Adipocyte (in vitro differentiated cells): ENCODE results near the gene C14orf132.

ENCODE experiments used
- DNase-seq: peaks from one replicate; pipeline ENCODE4 v3.0.0-alpha.2; 2015; ENCODE audit warnings: low read depth
- H3K27me3 ChIP-seq: replicated peaks from 2 replicates; pipeline ENCODE4 v1.7.0; 2013; ENCODE audit warnings: mild to moderate bottlenecking, low read length, moderate library complexity; ENCODE audit not compliant: control insufficient read depth, insufficient read depth
- H3K36me3 ChIP-seq: 2 replicates; pipeline ENCODE4 v1.7.0; 2013; ENCODE audit warnings: low read length, mild to moderate bottlenecking, moderate library complexity; ENCODE audit not compliant: control insufficient read depth, insufficient read depth, severe bottlenecking
- H3K4me1 ChIP-seq: 2 replicates; pipeline ENCODE4 v1.7.0; 2013; ENCODE audit warnings: mild to moderate bottlenecking, low read length, moderate library complexity; ENCODE audit not compliant: control insufficient read depth, insufficient read depth
- H3K4me3 ChIP-seq: 2 replicates; pipeline ENCODE4 v1.7.0; 2013; ENCODE audit warnings: mild to moderate bottlenecking, low read length, moderate library complexity
- H3K9ac ChIP-seq: 2 replicates; pipeline ENCODE4 v1.7.0; 2013; ENCODE audit warnings: mild to moderate bottlenecking, low read length, moderate library complexity
- H3K9me3 ChIP-seq: 2 replicates; pipeline ENCODE4 v1.7.0; 2013; ENCODE audit warnings: mild to moderate bottlenecking, low read length, moderate library complexity; ENCODE audit not compliant: control insufficient read depth

Gene C14orf132

GRCh38 chr14:96078625-96079016 lies 39.5 kb downstream of the C14orf132 start:
- Histone ChIP-seq H3K4me1 (no peaks in the 10 kb centered on the region), H3K9me3 (no peaks in the 10 kb centered on the region), H3K4me3 (no peak overlapping the region), H3K36me3 (no peaks in the 10 kb centered on the region), H3K27me3 (no peaks in the 10 kb centered on the region), H3K9ac (no peak overlapping the region)
- no peak for DNase-seq

GRCh38 chr14:96079066-96079465 lies 39.9 kb downstream of the C14orf132 start:
- Histone ChIP-seq H3K9ac (no peak overlapping the region), H3K4me3 (no peak overlapping the region), H3K4me1 (no peaks in the 10 kb centered on the region), H3K36me3 (no peaks in the 10 kb centered on the region), H3K27me3 (no peaks in the 10 kb centered on the region), H3K9me3 (no peaks in the 10 kb centered on the region)
- DNase-seq, result no peak

GRCh38 chr14:96080571-96080970 lies 41.4 kb downstream of the C14orf132 start:
- no peaks in the 10 kb centered on the region for H3K4me1 ChIP-seq
- H3K36me3 ChIP-seq, result no peaks in the 10 kb centered on the region
- no peak overlapping the region for H3K9ac ChIP-seq
- no peaks in the 10 kb centered on the region for H3K27me3 ChIP-seq
- DNase-seq, result no peak
- H3K4me3 ChIP-seq, result no peak overlapping the region
- H3K9me3 ChIP-seq, result no peaks in the 10 kb centered on the region

- H3K9ac ChIP-seq, result no peak overlapping the region
- no peaks in the 10 kb centered on the region for H3K4me1 ChIP-seq
- no peak overlapping the region for H3K4me3 ChIP-seq
- DNase-seq, result no peak
- no peaks in the 10 kb centered on the region for H3K27me3 ChIP-seq
- no peaks in the 10 kb centered on the region for H3K36me3 ChIP-seq
- H3K9me3 ChIP-seq, result no peaks in the 10 kb centered on the region
Measured at GRCh38 chr14:96081224-96081623, 42.1 kb downstream of the C14orf132 start.

GRCh38 chr14:96081767-96082400 lies 42.7 kb downstream of the C14orf132 start:
- no peaks in the 10 kb centered on the region for H3K36me3 ChIP-seq
- no peaks in the 10 kb centered on the region for H3K27me3 ChIP-seq
- no peak overlapping the region for H3K4me3 ChIP-seq
- no peak for DNase-seq
- H3K9me3 ChIP-seq, result no peaks in the 10 kb centered on the region
- H3K9ac ChIP-seq, result no peak overlapping the region
- no peaks in the 10 kb centered on the region for H3K4me1 ChIP-seq

GRCh38 chr14:96082420-96083300 lies 43.5 kb downstream of the C14orf132 start:
- H3K9ac ChIP-seq, result no peak overlapping the region
- no peak for DNase-seq
- no peaks in the 10 kb centered on the region for H3K4me1 ChIP-seq
- H3K9me3 ChIP-seq, result no peaks in the 10 kb centered on the region
- no peaks in the 10 kb centered on the region for H3K36me3 ChIP-seq
- no peak overlapping the region for H3K4me3 ChIP-seq
- no peaks in the 10 kb centered on the region for H3K27me3 ChIP-seq

- Histone ChIP-seq H3K27me3 (no peaks in the 10 kb centered on the region), H3K9ac (no peak overlapping the region), H3K9me3 (no peaks in the 10 kb centered on the region), H3K4me3 (no peak overlapping the region), H3K4me1 (no peaks in the 10 kb centered on the region), H3K36me3 (no peaks in the 10 kb centered on the region)
- DNase-seq, result no peak
Measured at GRCh38 chr14:96083667-96084320, 44.6 kb downstream of the C14orf132 start.

GRCh38 chr14:96084796-96085195 lies 45.6 kb downstream of the C14orf132 start:
- no peak for DNase-seq
- H3K27me3 ChIP-seq, result no peaks in the 10 kb centered on the region
- no peaks in the 10 kb centered on the region for H3K9me3 ChIP-seq

GRCh38 chr14:96085369-96085768 lies 46.2 kb downstream of the C14orf132 start:
- Histone ChIP-seq H3K4me3 (no peak overlapping the region), H3K36me3 (no peaks in the 10 kb centered on the region), H3K27me3 (no peaks in the 10 kb centered on the region), H3K4me1 (peaks cover 3% of the 10 kb centered on the region), H3K9ac (no peak overlapping the region), H3K9me3 (no peaks in the 10 kb centered on the region)
- no peak for DNase-seq

More at GRCh38 chr14:96084796-96085195, 45.6 kb downstream of the C14orf132 start:
- Histone ChIP-seq H3K4me3 (no peak overlapping the region), H3K4me1 (no peaks in the 10 kb centered on the region), H3K9ac (no peak overlapping the region), H3K36me3 (no peaks in the 10 kb centered on the region)

- DNase-seq, result peak; percentile 72
- no peaks in the 10 kb centered on the region for H3K9me3 ChIP-seq
- no peak overlapping the region for H3K4me3 ChIP-seq
- H3K36me3 ChIP-seq, result no peaks in the 10 kb centered on the region
- no peak overlapping the region for H3K9ac ChIP-seq
- H3K27me3 ChIP-seq, result no peaks in the 10 kb centered on the region
- peaks cover 7% of the 10 kb centered on the region for H3K4me1 ChIP-seq
Measured at GRCh38 chr14:96086032-96086431, 46.9 kb downstream of the C14orf132 start.

- peaks cover 11% of the 10 kb centered on the region for H3K4me1 ChIP-seq
- no peak overlapping the region for H3K4me3 ChIP-seq
- no peaks in the 10 kb centered on the region for H3K36me3 ChIP-seq
- H3K9me3 ChIP-seq, result no peaks in the 10 kb centered on the region
- no peaks in the 10 kb centered on the region for H3K27me3 ChIP-seq
- no peak overlapping the region for H3K9ac ChIP-seq
- no peak for DNase-seq
Measured at GRCh38 chr14:96086574-96087077, 47.5 kb downstream of the C14orf132 start.
